CD4-positive, alpha-beta T cell (primary cell): ENCODE measurements around the gene CALR. TPM values are rescaled to one million over a fixed set of nuclear protein-coding genes. Genes with fewer than 3 reads are reported as not detected.
A peak's percentile ranks its signal among the peaks of the same experiment; 100 is the strongest.
"Not testable (repeated sequence)": the region's sequence is repeated elsewhere in the genome, so short reads cannot be mapped to it uniquely, and the experiment has no call there.

Experiments used
- ATAC-seq: fragments of 200-7000 bp; cut with Tn5 transposase; one replicate; pipeline ENCODE4 v1.10.0; 2022; ENCODE audit warnings: mild to moderate bottlenecking; ENCODE audit not compliant: poor library complexity
- CTCF ChIA-PET: fragments of 350-600 bp; sonication (Branson Sonifier 250); formaldehyde crosslinking; loops from one replicate; lab custom pipeline; 2021; ENCODE audit warnings: antibody characterized with exemption, inconsistent platforms; lab: Charles Lee
- POLR2A ChIA-PET: fragments of 350-600 bp; sonication (Branson Sonifier 250); formaldehyde crosslinking; loops from one replicate; lab custom pipeline; 2021; ENCODE audit warnings: antibody characterized with exemption, inconsistent platforms; lab: Charles Lee
- DNase-seq, 14 experiments: peaks; one replicate each; pipeline ENCODE4 v3.0.0-alpha.2; 2013 to 2020; ENCODE audit warnings: mixed read lengths in 2 of 14
- H3K27ac ChIP-seq, 2 donors: one replicate each; pipeline versions ENCODE4 v1.5.1 to v1.7.0; 2013; ENCODE audit warnings: low read length in 2 of 2, low read depth in 1 of 2, mild to moderate bottlenecking in 1 of 2
- H3K27me3 ChIP-seq, 2 experiments: 1 replicate in 1 of 2; 2 replicates in 1 of 2; pipeline versions ENCODE4 v1.6.1 to v1.7.0; 2013; ENCODE audit warnings: low read length in 2 of 2, control low read depth in 1 of 2, mild to moderate bottlenecking in 1 of 2, moderate library complexity in 1 of 2; ENCODE audit not compliant: insufficient read depth in 2 of 2, control insufficient read depth in 1 of 2
- H3K36me3 ChIP-seq: one replicate; pipeline ENCODE4 v1.6.1; 2013; ENCODE audit warnings: low read length, control low read depth; ENCODE audit not compliant: insufficient read depth
- H3K4me1 ChIP-seq: one replicate; pipeline ENCODE4 v1.6.1; 2013; ENCODE audit warnings: low read length, control low read depth; ENCODE audit not compliant: insufficient read depth
- H3K4me3 ChIP-seq: one replicate; pipeline ENCODE4 v1.5.1; 2013; ENCODE audit warnings: mild to moderate bottlenecking, low read length, moderate library complexity
- H3K9me3 ChIP-seq, 2 experiments: 1 replicate in 1 of 2; 2 replicates in 1 of 2; pipeline versions ENCODE4 v1.6.1 to v1.7.0; 2013; ENCODE audit warnings: low read length in 2 of 2, mild to moderate bottlenecking in 2 of 2, control low read depth in 1 of 2, moderate library complexity in 1 of 2; ENCODE audit not compliant: control insufficient read depth in 1 of 2, insufficient read depth in 1 of 2
- H3K27ac Mint-ChIP-seq: one replicate; pipeline ENCODE4 v1.8.0; 2020; ENCODE audit warnings: mixed read lengths
- H3K27me3 Mint-ChIP-seq: one replicate; pipeline ENCODE4 v1.8.0; 2021; ENCODE audit warnings: mixed read lengths
- H3K36me3 Mint-ChIP-seq: one replicate; pipeline ENCODE4 v1.8.0; 2021; ENCODE audit warnings: low read depth, mixed read lengths
- H3K4me1 Mint-ChIP-seq: one replicate; pipeline ENCODE4 v1.8.0; 2021; ENCODE audit warnings: low read depth, mixed read lengths
- H3K4me3 Mint-ChIP-seq: one replicate; pipeline ENCODE4 v1.8.0; 2020; ENCODE audit warnings: mild to moderate bottlenecking, mixed read lengths
- H3K9me3 Mint-ChIP-seq: one replicate; pipeline ENCODE4 v1.8.0; 2020; ENCODE audit warnings: mixed read lengths
- intact Hi-C, 2 experiments: fragments of 100-400 bp; cut with DNase I in 1 of 2; cut with micrococcal nuclease in 1 of 2; formaldehyde crosslinking; loops; one replicate each; pipeline versions ENCODE4 v1.15.1 to v1.9.0; 2023 to 2025; cut with DNase I, micrococcal nuclease
- total RNA-seq, 174 experiments: library from RNA in 2 of 174; stranded (reverse) in 2 of 174; gene quantifications; one replicate each; pipeline ENCODE4 v1.2.3 and lab custom pipeline; 2021 to 2026
- TF ChIP-seq, protein P1 (sequence below): fragments of 200-600 bp; IDR thresholded peaks from one replicate; pipeline ENCODE4 v1.8.0; 2022; ENCODE audit warnings: antibody characterized with exemption, mild to moderate bottlenecking

Gene CALR
- total RNA-seq, 2 experiments from 2014 or later: 558 to 559 TPM

DNA sequence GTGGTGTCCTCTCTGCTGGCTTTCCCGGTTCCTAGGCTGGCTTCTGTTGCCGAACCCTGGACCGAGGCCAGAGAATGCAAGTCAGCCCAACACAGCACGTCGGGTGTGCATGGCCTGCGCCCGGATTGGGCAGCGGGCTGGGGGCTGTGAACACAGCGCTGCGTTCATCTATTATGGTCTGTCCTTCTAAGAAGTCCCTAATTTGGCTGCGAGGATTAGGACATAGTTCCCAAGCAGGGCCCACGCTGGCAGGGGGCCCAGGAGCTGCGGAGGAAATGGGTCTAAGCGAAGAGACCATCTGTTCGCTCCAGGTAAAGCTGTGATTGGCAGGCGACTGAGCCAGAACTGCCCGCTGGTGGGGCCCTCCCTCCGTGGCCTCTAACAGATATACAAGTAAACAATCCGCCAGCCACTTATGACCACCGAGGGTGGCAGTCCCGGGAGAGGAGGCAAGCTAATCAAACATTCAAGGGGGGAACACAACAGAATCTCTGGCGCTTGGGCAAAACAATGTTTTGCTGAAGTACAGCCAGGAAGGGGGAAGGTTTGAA, 25.3 kb upstream of the CALR start:
- H3K9me3 ChIP-seq: no peaks in the 10 kb centered on the region
- Mint-ChIP-seq H3K4me1 (peaks cover 27% of the 10 kb centered on the region), H3K27ac (peak overlapping the region; percentile 91), H3K27me3 (no peaks in the 10 kb centered on the region), H3K36me3 (no peaks in the 10 kb centered on the region), H3K9me3 (no peaks in the 10 kb centered on the region), H3K4me3 (no peak overlapping the region)
- ChIA-PET CTCF (interaction anchor here (1.7 kb wide), 1 partner anchor 52 kb away, joined by 5 read pairs; no protein-coding TSS in a partner anchor), POLR2A (interaction anchor here (0.6 to 4.8 kb wide), 7 partner anchors 9 to 1076 kb away, joined by 3 to 47 read pairs (median 12); partner anchors contain the start of genes CALR, FARSA and GCDH)
- ATAC-seq: no peak
- H3K27ac ChIP-seq: no peak overlapping the region
- no peaks in the 10 kb centered on the region for H3K27me3 ChIP-seq
- TF ChIP-seq, protein P1, sequence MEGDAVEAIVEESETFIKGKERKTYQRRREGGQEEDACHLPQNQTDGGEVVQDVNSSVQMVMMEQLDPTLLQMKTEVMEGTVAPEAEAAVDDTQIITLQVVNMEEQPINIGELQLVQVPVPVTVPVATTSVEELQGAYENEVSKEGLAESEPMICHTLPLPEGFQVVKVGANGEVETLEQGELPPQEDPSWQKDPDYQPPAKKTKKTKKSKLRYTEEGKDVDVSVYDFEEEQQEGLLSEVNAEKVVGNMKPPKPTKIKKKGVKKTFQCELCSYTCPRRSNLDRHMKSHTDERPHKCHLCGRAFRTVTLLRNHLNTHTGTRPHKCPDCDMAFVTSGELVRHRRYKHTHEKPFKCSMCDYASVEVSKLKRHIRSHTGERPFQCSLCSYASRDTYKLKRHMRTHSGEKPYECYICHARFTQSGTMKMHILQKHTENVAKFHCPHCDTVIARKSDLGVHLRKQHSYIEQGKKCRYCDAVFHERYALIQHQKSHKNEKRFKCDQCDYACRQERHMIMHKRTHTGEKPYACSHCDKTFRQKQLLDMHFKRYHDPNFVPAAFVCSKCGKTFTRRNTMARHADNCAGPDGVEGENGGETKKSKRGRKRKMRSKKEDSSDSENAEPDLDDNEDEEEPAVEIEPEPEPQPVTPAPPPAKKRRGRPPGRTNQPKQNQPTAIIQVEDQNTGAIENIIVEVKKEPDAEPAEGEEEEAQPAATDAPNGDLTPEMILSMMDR: no peak
- no peak for DNase-seq
- H3K4me1 ChIP-seq: peaks cover 23% of the 10 kb centered on the region
- no peaks in the 10 kb centered on the region for H3K36me3 ChIP-seq
- intact Hi-C loops: loop anchor here in 1 of 2 experiments (2.0 kb wide), 1 partner anchor 20 kb away; no protein-coding TSS in a partner anchor
- no peak overlapping the region for H3K4me3 ChIP-seq

DNA sequence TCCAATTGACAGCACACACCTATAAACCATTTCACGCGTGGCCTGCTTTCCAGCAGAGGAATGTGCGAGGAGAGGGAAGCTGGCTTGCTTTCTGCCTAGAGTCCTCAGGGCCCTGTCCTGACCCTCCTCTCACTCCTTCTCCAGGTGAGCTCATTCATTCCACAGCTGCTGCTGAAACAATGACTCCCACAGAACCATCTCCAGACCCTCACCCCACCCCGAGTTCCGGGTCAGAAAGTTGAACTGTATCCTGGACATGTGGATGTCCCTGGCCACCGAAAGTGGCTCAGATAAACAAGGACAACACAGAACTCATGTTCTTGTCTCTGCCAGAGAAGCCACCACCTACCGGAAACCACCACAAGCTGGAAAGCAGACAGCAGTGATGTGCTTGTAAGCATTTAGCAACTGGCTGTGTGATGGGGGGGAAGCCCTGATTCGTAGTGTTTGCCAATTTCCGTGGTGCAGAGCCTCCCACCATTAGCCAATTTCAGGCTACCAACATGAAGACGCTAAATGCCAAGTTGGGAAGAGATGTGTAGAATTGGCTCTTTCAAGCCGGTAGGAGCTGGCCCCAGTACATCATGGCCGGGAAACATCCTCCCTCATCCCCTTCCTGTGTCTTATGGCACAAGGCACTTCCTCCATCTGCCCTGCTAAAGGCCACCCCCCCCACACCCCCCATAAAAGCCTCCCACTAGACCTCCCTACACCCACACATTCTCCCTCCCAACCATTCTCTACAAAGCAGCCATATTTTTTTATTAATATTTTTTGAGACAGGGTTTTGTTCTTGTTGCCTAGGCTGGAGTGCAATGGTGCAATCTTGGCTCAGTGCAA, 24.3 kb upstream of the CALR start:
- H3K4me1 Mint-ChIP-seq: peaks cover 31% of the 10 kb centered on the region
- H3K9me3 ChIP-seq: no peaks in the 10 kb centered on the region
- H3K27me3 ChIP-seq: no peaks in the 10 kb centered on the region
- TF ChIP-seq, protein P1: no peak
- H3K27ac Mint-ChIP-seq: peak overlapping the region; percentile 91
- POLR2A ChIA-PET: interaction anchor here (0.6 to 4.8 kb wide), 8 partner anchors 10 to 1075 kb away, joined by 3 to 47 read pairs (median 10); partner anchors contain the start of genes CALR, FARSA and GCDH
- H3K9me3 Mint-ChIP-seq: no peaks in the 10 kb centered on the region
- peak overlapping the region; percentile 24 for H3K4me3 ChIP-seq
- H3K27ac ChIP-seq: peak overlapping the region; percentile 28 to 55
- no peaks in the 10 kb centered on the region for H3K36me3 ChIP-seq
- ATAC-seq (peak; percentile 93), DNase-seq (peak; percentile 41 to 80 (median 60))
- H3K4me1 ChIP-seq: peaks cover 33% of the 10 kb centered on the region
- intact Hi-C loops: loop anchor here (1.0 to 2.0 kb wide), 2 partner anchors 21 to 24 kb away; no protein-coding TSS in a partner anchor
- H3K4me3 Mint-ChIP-seq: peak overlapping the region; percentile 72
- no peaks in the 10 kb centered on the region for H3K27me3 Mint-ChIP-seq
- CTCF ChIA-PET: interaction anchor here (0.9 to 1.7 kb wide), 3 partner anchors 23 to 51 kb away, joined by 4 to 5 read pairs (median 4); partner anchors contain the start of gene GCDH
- peaks cover 2% of the 10 kb centered on the region for H3K36me3 Mint-ChIP-seq

DNA sequence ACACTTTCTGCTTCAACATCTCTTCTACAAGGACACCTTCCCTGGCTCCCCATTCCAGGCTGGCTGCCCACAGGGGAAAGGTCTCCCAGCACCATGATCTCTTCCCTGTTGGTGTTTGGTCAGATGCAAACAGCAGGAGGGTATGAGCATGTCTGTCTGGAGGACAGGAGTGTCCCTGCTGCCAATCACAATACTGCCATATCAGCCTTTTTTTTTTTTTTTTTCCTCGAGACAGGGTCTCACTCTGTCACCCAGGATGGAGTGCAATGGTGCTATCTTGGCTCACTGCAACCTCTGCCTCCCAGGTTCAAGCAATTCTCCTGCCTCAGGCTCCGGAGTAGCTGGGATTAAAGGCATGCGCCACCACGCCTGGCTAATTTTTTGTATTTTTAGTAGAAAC, 22.5 kb upstream of the CALR start:
- ATAC-seq, H3K4me3 Mint-ChIP-seq, H3K4me3 ChIP-seq, DNase-seq, H3K9me3 Mint-ChIP-seq, H3K9me3 ChIP-seq, H3K27me3 ChIP-seq, H3K36me3 Mint-ChIP-seq, H3K27me3 Mint-ChIP-seq, H3K27ac ChIP-seq, H3K36me3 ChIP-seq, intact Hi-C loops: not testable (repeated sequence)
- POLR2A ChIA-PET: interaction anchor here (4.0 to 4.8 kb wide), 2 partner anchors 23 to 25 kb away, joined by 24 to 47 read pairs; partner anchors contain the start of genes CALR and GCDH
- CTCF ChIA-PET: interaction anchor here (1.4 kb wide), 1 partner anchor 50 kb away, joined by 3 read pairs; no protein-coding TSS in a partner anchor
- H3K4me1 ChIP-seq: peaks cover 40% of the 10 kb centered on the region
- Mint-ChIP-seq H3K27ac (peak overlapping the region; percentile 91), H3K4me1 (peaks cover 34% of the 10 kb centered on the region)
